HG03469 (cell line): ENCODE results near the gene PIN1.
"Not testable (repeated sequence)": the region's sequence is repeated elsewhere in the genome, so short reads cannot be mapped to it uniquely, and the experiment has no call there.

Experiments used
- ATAC-seq: cut with Tn5 transposase; IDR thresholded peaks from one replicate; pipeline ENCODE4 v1.9.1; 2021; ENCODE audit warnings: mild to moderate bottlenecking, moderate library complexity, moderate number of reproducible peaks; ENCODE audit not compliant: unreplicated experiment

Gene PIN1

GRCh38 chr19:9834726-9835506, at the start of gene PIN1:
PIN1 (plus strand) TSS chr19:9835318; CDS start chr19:9835345, 27 bp downstream.
- ATAC-seq, result peak; percentile 74

DNA sequence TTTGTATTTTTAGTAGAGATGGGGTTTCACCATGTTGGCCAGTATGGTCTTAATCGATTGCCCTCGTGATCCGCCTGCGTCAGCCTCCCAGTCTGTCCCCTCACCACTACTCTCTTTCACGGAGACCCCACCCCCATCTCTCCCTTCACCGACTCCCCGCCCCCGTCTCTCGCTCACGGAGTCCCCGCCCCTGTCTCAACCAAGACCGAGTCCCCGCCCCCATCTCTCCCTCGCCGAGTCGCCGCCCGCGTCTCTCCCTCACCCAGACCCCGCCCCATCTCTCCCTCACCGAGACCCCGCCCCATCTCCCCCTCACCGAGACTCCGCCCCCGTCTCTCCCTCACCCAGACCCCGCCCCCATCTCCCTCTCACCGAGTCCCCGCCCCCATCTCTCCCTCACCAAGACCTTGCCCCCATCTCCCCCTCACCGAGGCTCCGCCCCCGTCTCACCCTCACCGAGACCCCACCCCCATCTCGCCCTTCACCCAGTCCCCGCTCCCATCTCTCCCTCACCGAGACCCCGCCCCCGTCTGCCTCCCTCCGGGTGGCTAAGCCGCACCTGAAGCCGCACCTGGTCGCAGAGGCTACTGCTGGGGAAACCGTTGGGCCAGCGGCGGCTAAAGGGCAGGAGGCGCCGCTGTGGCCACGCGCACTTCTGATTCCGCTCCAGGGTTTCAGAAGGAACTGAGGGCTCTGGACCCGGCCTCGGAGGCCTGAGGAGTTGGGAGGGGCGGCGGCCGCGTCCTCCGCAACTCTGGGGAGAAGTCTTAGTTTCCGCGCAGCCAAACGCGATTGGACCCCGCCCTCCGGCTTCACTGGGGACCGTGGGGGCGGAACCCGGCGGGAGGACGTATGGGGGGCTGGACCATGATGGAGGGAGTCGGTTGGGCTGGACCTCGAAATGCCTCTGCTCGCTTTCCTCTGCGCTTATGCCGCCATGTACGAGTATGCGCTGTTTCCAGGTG, 49.5 kb upstream of the PIN1 start:
- ATAC-seq, result peak; percentile 37

- ATAC-seq, result no peak
These were observed 48.8 kb upstream of the PIN1 start for GRCh38 chr19:9786342-9786741.

DNA sequence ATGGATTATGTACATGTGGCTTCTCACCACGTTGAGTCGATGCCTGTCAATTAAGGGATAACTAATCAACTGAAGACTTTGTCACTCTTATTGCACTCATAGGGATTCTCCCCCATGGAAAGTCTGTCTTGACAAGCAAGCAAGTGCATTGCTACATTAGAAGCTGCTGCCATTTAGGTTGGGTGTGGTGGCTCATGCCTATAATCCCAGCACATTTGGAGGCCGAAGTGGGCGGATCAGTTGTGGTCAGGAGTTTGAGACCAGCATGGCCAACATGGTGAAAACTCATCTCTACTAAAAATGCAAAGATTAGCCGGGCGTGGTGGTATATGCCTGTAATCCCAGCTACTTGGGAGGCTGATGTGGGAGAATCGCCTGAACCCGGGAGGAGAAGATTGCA, 48.3 kb upstream of the PIN1 start:
- ATAC-seq, result no peak

DNA sequence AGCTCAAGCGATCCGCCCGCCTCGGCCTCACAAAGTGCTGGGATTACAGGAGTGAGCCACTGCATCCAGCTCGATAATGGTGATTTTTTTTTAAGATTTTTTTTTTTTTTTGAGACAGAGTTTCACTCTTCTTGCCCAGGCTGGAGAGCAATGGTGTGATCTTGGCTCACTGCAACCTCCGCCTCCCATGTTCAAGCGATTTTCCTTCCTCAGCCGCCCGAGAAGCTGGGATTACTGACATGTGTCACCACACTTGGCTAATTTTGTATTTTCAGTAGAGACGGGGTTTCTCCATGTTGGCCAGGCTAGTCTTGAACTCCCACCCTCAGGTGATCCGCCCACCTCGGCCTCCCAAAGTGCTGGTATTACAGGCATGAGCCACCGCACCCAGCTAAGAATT, 46.5 kb upstream of the PIN1 start:
- ATAC-seq, result not testable (repeated sequence)

DNA sequence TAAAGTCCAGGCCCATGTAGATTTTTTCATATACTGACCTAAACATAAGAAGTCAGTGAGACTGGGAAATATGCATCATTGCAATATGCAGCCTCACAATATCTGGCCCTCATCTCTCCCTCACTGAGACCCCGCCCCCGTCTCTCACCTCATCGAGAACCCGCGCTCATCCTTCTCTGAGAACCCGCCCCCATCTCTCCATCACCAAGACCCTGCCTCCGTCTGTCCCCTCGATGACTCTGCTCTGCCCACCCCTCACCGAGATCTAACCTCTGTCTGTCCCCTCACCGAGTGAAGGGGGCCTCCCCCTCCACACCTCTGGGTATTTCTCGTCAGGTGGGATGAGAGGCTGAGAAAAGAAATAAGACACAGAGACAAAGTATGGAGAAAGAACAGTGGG, 46.1 kb upstream of the PIN1 start:
- ATAC-seq, result no peak

DNA sequence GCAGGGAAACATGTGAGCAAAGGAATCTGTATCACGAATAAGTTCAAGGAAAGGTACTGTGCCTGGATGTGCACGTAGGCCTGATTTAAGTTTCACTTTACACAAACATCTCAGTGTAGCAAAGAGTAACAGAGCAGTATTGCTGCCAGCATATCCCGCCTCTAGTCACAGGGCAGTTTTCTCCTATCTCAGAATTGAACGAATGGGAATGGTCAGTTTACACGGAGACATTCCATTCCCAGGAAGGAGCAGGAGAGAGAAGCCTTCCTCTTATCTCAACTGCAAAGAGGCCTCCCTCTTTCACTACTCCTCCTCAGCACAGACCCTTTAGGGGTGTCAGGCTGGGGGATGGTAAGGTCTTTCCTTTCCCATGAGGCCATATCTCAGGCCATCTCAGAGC, 45.5 kb upstream of the PIN1 start:
- not testable (repeated sequence) for ATAC-seq

GRCh38 chr19:9791073-9791367, 44.1 kb upstream of the PIN1 start:
- not testable (repeated sequence) for ATAC-seq

DNA sequence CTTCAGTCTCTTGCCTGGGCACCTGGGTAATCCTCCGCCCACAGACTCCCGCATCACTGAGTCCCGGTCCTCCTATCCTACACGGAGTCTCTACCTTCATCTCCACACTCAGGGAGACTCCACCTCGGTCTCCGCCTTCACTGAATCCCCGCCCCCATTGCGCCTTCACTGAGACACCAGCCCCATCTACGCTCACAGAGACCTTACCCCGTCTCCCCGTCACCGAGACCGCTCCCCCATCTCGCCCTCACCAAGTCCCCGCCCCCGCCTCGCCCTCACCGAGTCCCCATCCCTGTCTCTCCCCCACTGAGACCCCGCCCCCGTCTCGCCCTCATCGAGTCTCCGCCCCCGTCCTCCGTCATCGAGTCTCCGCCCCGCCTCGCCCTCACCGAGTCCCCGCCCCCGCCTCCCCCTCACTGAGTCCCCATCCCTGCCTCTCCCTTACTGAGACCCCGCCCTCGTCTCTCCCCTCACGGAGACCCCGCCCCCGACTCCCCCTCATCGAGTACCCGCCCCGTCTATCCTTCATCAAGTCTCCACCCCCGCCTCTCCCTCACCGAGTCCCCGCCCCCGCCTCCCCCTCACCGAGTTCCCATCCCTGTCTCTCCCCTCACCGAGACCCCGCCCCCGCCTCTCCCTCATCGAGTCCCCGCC, 43.4 kb upstream of the PIN1 start:
- ATAC-seq, result no peak

- no peak for ATAC-seq
These were observed 42.7 kb upstream of the PIN1 start for GRCh38 chr19:9792206-9793070.

- ATAC-seq, result no peak
These were observed 42.0 kb upstream of the PIN1 start for GRCh38 chr19:9793071-9793591.

DNA sequence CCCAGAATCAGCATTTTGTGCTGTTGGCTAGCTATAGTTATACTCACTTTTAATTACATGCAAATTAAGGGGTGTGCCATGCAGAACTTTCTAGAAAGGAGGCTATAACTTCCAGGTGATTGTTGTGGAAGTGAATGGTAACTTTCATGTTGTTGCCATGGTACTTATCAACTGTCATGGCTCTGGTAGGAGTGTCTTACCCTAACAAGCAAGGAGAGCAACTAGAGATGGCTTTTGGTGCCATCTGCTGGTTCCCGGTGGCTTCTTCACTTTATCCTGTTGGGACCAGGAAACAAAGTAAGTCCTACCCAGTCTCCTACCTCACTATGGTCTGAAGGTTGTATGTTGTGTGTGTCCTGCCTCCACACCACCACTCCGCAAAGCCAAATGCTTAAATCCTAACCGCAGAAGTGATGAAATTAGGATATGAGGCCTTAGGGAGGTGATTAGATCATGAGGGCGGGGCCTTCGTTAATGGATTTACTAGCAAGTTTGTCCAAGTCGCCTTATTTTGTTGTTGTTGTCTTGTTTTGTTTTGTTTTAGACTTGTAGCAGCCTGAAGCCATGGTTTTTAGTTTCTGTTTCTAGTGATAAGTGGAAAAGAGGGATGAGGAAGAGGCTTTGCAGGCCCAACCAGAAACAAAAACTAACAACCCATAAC, 38.9 kb upstream of the PIN1 start:
- peak; percentile 50 for ATAC-seq

- no peak for ATAC-seq
These were observed 37.2 kb upstream of the PIN1 start for GRCh38 chr19:9797871-9798270.

DNA sequence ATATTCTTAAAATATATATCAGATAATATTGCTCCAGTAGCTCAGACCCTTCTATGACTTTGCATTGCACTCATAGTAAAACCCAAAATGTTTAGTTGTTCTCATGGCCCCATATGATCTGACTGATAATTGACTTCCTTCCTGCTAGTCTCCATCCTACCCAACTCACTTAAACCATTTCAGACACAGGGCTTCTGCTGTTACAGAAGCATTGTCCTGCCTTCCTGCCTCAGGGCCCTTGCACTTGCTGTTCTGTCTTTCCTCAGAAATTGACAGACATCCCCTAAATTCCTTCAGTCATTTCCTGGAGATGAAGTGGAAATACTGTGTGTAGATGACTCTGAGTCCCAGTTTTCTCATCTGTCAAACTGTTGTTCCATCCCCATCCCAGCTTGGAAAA, 36.0 kb upstream of the PIN1 start:
- ATAC-seq, result no peak

GRCh38 chr19:9801976-9802375, 33.1 kb upstream of the PIN1 start:
- ATAC-seq, result no peak

DNA sequence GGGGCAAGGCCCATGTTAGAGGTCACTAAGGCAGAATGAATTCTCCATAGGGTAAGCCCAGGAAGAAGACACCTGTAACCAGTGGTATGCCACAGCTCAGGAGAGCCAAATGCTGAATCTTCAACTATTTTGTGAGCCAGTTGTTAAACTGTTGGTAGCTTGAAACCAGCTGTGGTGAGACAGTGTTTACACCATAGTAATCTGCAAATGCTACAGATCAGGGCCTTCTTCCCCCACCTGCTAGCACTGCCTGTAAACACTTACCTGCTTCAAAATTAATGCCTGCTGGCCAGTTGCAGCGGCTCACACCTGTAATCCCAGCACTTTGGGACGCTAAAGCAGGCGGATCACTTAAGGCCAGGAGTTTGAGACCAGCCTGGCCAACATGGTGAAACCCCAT, 28.3 kb upstream of the PIN1 start:
- ATAC-seq, result no peak

- ATAC-seq, result no peak
These were observed 26.0 kb upstream of the PIN1 start for GRCh38 chr19:9808855-9809824.

DNA sequence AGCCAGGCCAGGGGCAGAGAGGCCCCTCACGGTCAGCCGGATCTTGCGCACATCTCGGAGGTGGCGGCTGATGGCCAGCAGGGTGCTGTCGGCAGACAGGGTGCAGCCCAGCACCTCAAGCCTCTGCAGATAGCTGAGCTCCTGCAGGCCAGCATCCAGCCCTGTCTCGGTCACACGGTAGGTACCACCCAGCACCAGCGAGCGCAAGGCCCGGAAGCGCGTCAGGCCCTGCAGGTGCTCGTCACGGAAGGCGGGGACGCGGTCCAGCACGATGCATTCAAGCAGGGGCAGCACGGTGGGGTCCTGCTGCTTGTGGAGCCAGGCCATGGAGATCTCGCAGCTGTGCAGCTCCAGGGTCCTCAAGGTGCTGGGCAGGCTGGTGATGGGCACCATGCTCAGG, 24.0 kb upstream of the PIN1 start:
- no peak for ATAC-seq
